ENCODE results near the gene TNFRSF1B. TPM values are rescaled to one million over a fixed set of nuclear protein-coding genes. Genes with fewer than 3 reads are reported as not detected.

The TNFRSF1B gene
- total RNA-seq, 4 donors from 2014 or later, result 27.4 to 62.1 (median 43.5) TPM

DNA sequence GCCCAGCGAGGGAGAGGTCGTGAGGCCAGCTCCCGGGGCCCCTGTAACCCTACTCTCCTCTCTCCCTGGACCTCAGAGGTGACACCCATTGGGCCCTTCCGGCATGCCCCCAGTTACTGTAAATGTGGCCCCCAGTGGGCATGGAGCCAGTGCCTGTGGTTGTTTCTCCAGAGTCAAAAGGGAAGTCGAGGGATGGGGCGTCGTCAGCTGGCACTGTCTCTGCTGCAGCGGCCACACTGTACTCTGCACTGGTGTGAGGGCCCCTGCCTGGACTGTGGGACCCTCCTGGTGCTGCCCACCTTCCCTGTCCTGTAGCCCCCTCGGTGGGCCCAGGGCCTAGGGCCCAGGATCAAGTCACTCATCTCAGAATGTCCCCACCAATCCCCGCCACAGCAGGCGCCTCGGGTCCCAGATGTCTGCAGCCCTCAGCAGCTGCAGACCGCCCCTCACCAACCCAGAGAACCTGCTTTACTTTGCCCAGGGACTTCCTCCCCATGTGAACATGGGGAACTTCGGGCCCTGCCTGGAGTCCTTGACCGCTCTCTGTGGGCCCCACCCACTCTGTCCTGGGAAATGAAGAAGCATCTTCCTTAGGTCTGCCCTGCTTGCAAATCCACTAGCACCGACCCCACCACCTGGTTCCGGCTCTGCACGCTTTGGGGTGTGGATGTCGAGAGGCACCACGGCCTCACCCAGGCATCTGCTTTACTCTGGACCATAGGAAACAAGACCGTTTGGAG is 23.7 kb upstream of the TNFRSF1B start:
- peak overlapping the region; percentile 47 to 78 (median 70) for H3K27ac ChIP-seq
- no peaks in the 10 kb centered on the region for H3K9me3 ChIP-seq
- H3K4me1 ChIP-seq, result peaks cover 0 to 64% (median 29%) of the 10 kb centered on the region in 4 donors
- DNase-seq (ENCODE audit: low spot score in 2 of 2), result peak in 1 of 2 donors; percentile 48
- 79 to 87% methylated on average over 14 to 20 of the region's 21 CpGs for WGBS, 2 donors
- H3K4me3 ChIP-seq, result no peak overlapping the region
- no peaks in the 10 kb centered on the region for H3K27me3 ChIP-seq
- no peaks in the 10 kb centered on the region for H3K36me3 ChIP-seq
- TF ChIP-seq POLR2A (IDR thresholded peaks at IDR 0.05) (no peak), EP300 (IDR thresholded peaks at IDR 0.05) (no peak)
- TF ChIP-seq, protein P1, sequence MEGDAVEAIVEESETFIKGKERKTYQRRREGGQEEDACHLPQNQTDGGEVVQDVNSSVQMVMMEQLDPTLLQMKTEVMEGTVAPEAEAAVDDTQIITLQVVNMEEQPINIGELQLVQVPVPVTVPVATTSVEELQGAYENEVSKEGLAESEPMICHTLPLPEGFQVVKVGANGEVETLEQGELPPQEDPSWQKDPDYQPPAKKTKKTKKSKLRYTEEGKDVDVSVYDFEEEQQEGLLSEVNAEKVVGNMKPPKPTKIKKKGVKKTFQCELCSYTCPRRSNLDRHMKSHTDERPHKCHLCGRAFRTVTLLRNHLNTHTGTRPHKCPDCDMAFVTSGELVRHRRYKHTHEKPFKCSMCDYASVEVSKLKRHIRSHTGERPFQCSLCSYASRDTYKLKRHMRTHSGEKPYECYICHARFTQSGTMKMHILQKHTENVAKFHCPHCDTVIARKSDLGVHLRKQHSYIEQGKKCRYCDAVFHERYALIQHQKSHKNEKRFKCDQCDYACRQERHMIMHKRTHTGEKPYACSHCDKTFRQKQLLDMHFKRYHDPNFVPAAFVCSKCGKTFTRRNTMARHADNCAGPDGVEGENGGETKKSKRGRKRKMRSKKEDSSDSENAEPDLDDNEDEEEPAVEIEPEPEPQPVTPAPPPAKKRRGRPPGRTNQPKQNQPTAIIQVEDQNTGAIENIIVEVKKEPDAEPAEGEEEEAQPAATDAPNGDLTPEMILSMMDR (IDR thresholded peaks at IDR 0.05), result no peak

DNA sequence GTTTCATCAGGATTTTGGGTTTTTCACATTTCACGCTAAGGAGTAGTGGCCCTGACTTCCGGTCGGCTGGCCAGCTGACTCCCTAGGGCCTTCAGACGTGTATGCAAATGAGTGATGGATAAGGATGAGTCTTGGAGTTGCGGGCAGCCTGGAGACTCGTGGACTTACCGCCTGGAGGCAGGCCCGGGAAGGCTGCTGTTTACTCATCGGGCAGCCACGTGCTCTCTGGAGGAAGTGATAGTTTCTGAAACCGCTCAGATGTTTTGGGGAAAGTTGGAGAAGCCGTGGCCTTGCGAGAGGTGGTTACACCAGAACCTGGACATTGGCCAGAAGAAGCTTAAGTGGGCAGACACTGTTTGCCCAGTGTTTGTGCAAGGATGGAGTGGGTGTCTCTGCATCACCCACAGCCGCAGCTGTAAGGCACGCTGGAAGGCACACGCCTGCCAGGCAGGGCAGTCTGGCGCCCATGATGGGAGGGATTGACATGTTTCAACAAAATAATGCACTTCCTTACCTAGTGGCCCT is 23.1 kb upstream of the TNFRSF1B start:
- TF ChIP-seq POLR2A (IDR thresholded peaks at IDR 0.05) (no peak), EP300 (IDR thresholded peaks at IDR 0.05) (peak; percentile 30 to 88)
- TF ChIP-seq, protein P1 (IDR thresholded peaks at IDR 0.05), result no peak
- H3K4me3 ChIP-seq, result no peak overlapping the region
- H3K4me1 ChIP-seq, result peaks cover 0 to 67% (median 33%) of the 10 kb centered on the region in 4 donors
- no peaks in the 10 kb centered on the region for H3K9me3 ChIP-seq
- H3K36me3 ChIP-seq, result no peaks in the 10 kb centered on the region
- 41 to 54% methylated on average over 17 of the region's 17 CpGs for WGBS, 2 donors
- no peaks in the 10 kb centered on the region for H3K27me3 ChIP-seq
- peak; percentile 48 to 70 for DNase-seq (ENCODE audit: low spot score in 2 of 2)
- H3K27ac ChIP-seq, result peak overlapping the region; percentile 47 to 81 (median 76)

DNA sequence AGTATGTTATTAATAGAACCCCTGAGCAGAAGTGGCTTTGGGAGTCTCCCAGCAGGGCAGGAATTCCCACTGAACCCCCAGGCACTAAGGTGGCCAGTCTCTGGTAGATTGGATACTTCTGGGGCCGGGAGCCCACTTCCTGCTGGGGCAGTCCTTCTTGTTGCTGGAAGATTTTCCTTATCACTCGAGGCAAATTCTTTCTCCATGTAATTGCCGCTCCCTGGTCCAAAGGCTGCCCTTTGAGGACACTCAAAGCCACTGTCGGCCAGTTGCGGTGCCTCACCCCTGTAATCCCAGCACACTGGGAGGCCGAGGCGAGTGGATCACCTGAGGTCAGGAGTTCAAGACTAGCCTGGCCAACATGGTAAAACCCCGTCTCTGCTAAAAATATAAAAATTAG is 22.6 kb upstream of the TNFRSF1B start:
- H3K27me3 ChIP-seq, result no peaks in the 10 kb centered on the region
- H3K4me1 ChIP-seq, result peaks cover 0 to 67% (median 35%) of the 10 kb centered on the region in 4 donors
- H3K36me3 ChIP-seq, result no peaks in the 10 kb centered on the region
- 77 to 82% methylated on average over 8 of the region's 8 CpGs for WGBS, 2 donors
- no peak overlapping the region for H3K4me3 ChIP-seq
- no peak for TF ChIP-seq POLR2A (IDR thresholded peaks at IDR 0.05)
- TF ChIP-seq, protein P1 (IDR thresholded peaks at IDR 0.05), result no peak
- no peak for TF ChIP-seq EP300 (IDR thresholded peaks at IDR 0.05)
- H3K9me3 ChIP-seq, result no peaks in the 10 kb centered on the region
- no peak for DNase-seq (ENCODE audit: low spot score in 2 of 2)
- peak overlapping the region in 3 of 4 donors; percentile 65 to 81 (median 74) for H3K27ac ChIP-seq

DNA sequence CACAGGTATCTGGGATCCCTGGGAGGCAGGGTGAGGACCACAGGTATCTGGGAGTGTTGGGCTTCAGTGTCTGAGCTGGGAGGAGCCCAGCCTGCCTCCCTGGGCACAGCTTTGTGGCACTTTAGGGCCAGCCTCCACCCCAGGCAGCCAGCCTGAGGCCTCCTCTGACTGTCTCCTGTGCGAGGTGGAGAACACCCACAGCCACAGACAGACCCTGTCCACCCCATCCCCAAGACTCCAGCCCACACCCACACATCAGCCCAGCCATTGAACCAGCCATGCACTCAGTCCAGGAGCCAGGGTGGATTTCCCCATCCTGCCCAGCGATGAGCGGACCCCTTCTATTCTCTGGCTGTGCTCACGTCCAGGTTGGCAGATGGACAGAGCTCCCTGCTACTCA is 21.8 kb upstream of the TNFRSF1B start:
- 86 to 96% methylated on average over 4 of the region's 4 CpGs for WGBS, 2 donors
- Histone ChIP-seq H3K9me3 (peaks cover 0 to 5% (median 0%) of the 10 kb centered on the region in 4 donors), H3K4me1 (peaks cover 0 to 66% (median 36%) of the 10 kb centered on the region in 4 donors), H3K36me3 (no peaks in the 10 kb centered on the region), H3K4me3 (no peak overlapping the region), H3K27ac (peak overlapping the region in 2 of 4 donors; percentile 65 to 74), H3K27me3 (no peaks in the 10 kb centered on the region)
- DNase-seq (ENCODE audit: low spot score in 2 of 2), result no peak
- TF ChIP-seq EP300 (IDR thresholded peaks at IDR 0.05), result no peak
- TF ChIP-seq POLR2A (IDR thresholded peaks at IDR 0.05), result no peak
- TF ChIP-seq, protein P1 (IDR thresholded peaks at IDR 0.05), result no peak

Data from tibial nerve (tissue), 4 donors.